Activated CD4-positive, CD25-positive, alpha-beta regulatory T cell treated with anti-CD3 and anti-CD28 coated beads, Interleukin-2, amount 50 U/mL, for 72 hours (primary cell): ENCODE results near the gene HIC1.
A peak's percentile ranks its signal among the peaks of the same experiment; 100 is the strongest.

Experiments
- DNase-seq: peaks from one replicate; pipeline ENCODE4 v3.0.0; 2021

The HIC1 gene

DNA sequence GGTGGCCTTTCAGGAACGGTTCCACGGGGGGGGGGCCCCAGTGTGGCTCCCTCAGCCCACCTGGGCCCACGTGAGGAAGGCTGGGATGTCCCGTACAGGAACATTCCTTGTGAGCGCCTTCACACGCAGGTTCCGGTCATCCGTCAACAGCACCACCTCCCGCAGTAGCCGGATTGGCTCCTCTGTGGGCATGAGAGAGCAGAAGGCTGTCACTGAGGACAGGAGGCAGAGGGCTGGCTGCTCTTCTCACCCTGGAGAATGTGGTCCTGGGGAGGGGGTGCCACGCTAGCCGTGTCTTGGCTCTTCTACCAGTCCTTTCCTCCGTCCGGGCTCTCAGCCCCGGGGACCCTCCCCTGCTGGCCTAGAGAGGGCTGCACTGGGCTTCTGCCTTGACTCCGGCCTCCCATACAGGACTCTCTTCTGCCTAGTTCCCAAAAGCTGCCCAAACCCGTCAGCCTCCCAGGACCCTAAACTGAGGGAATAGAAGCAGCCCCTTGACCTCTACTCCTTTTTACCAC is 6.6 kb downstream of the HIC1 start:
- DNase-seq, result no peak

GRCh38 chr17:2062571-2063183 is 7.8 kb downstream of the HIC1 start:
- no peak for DNase-seq

DNA sequence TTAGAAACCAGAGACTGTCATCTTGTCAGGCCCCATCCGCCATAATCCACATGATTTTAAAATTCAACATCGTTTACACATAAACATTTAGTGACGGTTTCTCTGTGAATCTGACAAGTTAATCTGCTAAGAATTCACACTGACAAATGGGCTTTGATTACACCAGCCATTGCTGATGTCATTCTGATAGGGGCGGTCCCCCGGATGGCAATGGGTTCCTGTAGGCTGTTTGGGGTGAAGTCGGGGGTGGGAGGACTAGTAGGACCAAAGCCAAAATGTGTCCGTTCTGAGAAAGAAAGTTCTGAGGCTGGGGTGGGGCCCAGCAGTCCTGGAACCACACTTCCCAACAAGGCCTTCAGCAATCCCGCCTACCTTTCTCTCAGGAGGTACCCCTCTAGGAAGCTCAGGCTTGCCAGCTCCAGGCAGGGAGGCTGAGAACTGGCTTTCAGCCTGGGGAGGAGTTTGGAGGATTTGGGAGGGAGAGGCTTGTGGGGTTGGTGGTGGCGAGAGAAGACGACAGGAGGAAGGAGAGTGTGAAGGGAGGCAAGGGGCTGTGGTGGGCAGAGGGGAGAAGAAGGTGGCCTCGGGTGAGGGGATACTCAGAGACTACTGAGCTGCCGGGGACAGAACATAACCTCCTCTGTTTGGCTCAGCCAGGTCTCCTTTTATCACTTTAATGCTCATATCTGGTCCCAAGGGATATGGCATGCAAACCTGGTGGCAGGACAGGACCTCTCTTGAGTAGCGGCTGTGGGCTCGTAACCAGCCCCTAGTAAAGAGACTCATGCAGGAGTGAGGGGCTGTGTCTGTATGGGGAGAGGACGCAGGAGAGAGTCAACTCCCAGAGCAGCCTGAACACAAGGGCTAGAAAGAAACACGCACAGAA is 8.6 kb downstream of the HIC1 start:
- DNase-seq, result no peak

GRCh38 chr17:2064147-2064489 is 9.2 kb downstream of the HIC1 start:
- no peak for DNase-seq

- DNase-seq, result no peak
These were observed 9.6 kb downstream of the HIC1 start for GRCh38 chr17:2064520-2064971.

DNA sequence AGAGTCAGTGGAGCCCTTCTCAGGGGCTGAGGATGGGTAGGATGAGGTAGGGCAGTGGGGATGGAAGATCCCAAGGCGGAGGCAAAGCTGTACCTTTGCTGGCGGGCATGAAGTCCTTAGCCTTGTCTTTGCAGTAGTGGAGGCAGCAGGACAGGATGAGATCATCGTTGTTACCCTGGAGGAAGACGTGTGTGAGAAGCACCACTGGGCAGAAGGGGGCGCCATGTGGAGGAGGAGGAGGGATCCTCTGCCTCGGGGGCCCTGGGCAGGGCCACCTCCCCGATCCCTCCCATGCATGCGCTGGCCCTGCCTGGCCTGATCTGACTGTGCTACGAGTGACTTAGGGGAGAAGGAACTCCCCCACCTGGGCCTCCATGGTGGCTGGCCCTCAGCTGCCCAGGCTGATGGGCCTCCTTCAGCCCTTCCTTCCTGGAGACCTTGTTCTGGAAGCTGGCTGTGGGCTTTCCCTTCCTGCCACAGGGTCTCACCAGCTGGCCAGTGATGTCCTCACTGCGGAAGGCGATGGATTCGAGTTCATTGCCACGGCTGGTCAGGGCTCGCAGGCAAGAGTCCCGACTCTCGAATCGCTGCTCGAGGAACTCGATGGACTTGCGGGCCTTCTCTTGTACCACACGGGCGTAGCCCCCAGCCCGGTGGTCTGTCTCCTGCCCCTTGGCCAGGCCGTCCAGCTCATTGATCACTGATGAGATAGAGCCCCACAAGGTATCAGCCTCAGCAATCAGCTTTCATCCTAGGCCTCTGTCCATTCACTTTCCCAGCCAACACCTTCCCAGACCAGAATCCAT is 10.3 kb downstream of the HIC1 start:
- DNase-seq, result no peak

DNA sequence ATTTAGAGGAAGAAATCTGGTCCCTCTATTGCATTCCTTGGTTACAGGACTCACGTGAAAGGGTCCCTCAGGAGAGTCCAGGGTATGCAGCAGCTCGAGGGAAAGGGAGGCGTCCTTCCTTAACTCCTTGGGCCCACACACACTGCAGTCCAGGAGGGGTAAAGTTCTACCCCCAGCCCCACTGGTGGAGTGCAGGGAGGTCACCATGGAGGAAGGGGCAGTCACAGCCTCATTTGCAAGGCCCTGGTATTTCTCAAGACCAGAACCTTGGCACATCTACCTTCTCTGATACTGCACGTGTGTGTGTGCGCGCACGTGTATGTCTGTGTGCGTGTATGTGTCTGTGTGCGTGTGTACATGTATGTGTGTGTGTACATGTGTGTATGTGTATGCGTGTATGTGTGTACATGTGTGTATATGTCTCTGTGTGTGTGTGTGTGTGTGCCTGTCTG is 11.1 kb downstream of the HIC1 start:
- DNase-seq, result no peak

- DNase-seq, result no peak
These were observed 12.2 kb downstream of the HIC1 start for GRCh38 chr17:2067048-2067561.

GRCh38 chr17:2067608-2068024 is 12.7 kb downstream of the HIC1 start:
- no peak for DNase-seq

- DNase-seq, result no peak
These were observed 13.2 kb downstream of the HIC1 start for GRCh38 chr17:2068031-2068518.

- DNase-seq, result no peak
These were observed 13.7 kb downstream of the HIC1 start for GRCh38 chr17:2068519-2069051.

GRCh38 chr17:2070241-2071023 is 15.5 kb downstream of the HIC1 start:
- peak; percentile 66 for DNase-seq

DNA sequence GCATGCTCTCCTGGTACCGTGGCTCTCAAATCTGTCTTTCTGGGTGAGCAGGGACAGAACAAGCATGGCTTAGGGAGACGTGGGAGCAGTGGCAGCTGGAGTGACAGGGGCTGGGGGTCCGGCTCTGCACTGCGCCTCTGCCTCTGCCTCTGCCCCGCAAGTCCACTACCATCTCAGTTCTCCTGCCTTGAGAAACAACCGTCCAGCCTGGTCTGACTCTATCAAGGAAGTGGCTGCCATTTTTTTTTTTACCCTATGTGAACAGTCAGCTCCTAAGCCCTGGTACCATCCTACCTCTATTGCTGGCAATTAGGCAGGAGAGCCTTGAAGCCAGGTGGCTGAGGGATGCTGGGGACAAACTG is 16.1 kb downstream of the HIC1 start:
- DNase-seq, result no peak

GRCh38 chr17:2071455-2072281 is 16.8 kb downstream of the HIC1 start:
- DNase-seq, result no peak

GRCh38 chr17:2074919-2075318 is 20.0 kb downstream of the HIC1 start:
- DNase-seq, result no peak

DNA sequence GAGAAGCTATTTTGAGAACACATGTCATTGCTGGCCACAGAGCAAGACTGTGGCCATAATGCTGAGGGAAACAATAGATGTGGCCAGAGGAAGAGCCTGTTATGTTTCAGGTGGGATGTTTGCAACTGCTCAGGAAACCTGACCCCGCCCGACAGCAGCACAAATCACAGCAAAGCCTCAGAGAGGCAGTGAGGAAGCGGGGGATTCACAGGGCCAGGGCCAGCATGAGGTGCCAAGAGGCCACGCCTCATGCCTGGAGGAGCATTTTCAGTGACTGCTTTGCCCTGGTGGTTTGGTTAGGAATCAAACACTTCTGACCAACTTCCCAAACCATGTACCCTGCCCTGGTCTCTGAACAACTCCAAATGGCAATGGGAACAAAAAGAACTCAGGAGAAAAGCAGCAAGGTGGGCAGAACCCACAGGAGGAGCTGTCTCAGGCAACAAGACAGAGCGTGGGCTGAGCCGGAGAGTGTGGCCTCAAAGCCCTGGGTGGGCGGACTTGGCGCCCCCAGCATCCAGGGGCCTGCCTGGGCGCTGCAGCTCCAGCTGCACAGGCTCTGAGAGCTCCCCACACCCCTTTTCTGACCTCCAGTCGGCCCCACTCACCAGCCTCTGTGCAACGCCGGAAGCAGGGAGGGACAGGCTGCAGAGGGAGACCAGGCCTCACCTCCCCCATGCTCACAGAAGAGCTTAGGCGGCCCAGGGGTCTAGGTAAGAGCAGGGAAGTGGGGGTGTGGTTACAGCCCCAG is 20.6 kb downstream of the HIC1 start:
- DNase-seq, result no peak

GRCh38 chr17:2076087-2076984 is 21.4 kb downstream of the HIC1 start:
- no peak for DNase-seq

- DNase-seq, result no peak
These were observed 22.1 kb downstream of the HIC1 start for GRCh38 chr17:2077040-2077439.

DNA sequence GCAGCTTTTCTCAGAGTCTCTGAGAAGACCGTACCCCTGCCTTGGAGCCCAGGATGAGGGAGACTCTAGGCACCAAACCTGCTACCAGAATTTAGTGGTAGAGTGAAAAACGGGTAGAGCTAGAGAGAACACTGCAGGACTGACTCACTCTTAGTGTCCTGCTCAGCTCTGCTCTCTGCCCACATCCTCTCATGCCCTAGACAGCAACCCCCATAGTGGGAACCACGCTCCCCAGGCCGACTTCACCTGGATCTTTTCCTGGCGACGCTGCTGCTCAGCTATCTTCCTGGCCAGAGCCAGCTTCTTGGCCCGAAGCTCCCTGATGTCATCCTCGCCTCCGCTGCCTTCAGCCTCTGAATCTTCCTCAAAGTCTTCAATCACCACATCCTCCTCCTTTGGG is 26.7 kb downstream of the HIC1 start:
- DNase-seq, result no peak
